ENCODE results near the gene GPRC5A.

GPRC5A gene

GRCh38 chr12:12936983-12937491, 45.7 kb downstream of the GPRC5A start:
- DNase-seq (ENCODE audit: extremely low read depth in 1 of 2, low read depth in 1 of 2) = no peak

- no peak for DNase-seq (ENCODE audit: extremely low read depth in 1 of 2, low read depth in 1 of 2)
These were observed 47.2 kb downstream of the GPRC5A start for GRCh38 chr12:12938541-12938940.

DNA sequence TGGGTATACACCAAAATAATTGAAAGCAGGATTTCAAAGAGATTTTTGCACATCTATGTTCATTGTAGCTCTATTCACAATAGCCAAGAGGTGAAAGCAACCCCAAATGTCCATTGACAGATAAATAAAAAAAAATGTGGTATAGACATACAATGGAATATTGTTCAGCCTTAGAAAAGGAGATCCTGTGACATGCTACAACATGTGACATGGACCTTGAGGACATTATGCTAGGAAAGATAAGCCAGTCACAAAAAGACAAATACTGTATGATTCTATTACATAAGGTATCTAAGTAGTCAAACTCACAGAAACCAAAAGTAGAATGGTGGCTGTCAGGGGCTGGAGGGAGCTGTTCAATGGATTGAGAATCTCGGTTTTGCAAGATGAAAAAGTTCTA, 48.5 kb downstream of the GPRC5A start:
- DNase-seq (ENCODE audit: extremely low read depth in 1 of 2, low read depth in 1 of 2) = no peak

- no peak for DNase-seq (ENCODE audit: extremely low read depth in 1 of 2, low read depth in 1 of 2)
These were observed 50.3 kb downstream of the GPRC5A start for GRCh38 chr12:12941450-12942350.

GRCh38 chr12:12943586-12944260, 52.4 kb downstream of the GPRC5A start:
- DNase-seq (ENCODE audit: extremely low read depth in 1 of 2, low read depth in 1 of 2) = no peak

DNA sequence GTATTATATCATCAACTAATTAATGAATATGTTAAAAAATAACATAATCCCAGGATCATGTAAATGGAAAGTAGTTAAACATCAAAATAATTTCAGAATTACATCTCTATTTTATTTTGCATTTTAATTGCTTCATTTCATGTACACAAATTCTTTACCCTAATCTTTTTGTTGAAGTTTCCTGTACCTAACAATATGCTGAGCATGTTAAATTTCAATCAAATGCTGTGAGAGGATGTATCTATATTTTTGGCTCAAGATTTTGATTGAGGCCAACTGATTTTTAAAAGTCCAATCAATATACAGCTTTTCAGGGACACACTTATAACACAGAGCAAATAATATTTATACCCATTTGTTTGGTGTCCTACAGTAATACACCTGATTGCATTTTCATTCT, 54.2 kb downstream of the GPRC5A start:
- DNase-seq (ENCODE audit: extremely low read depth in 1 of 2, low read depth in 1 of 2) = no peak

GRCh38 chr12:12946686-12947355, 55.5 kb downstream of the GPRC5A start:
- no peak for DNase-seq (ENCODE audit: extremely low read depth in 1 of 2, low read depth in 1 of 2)

DNA sequence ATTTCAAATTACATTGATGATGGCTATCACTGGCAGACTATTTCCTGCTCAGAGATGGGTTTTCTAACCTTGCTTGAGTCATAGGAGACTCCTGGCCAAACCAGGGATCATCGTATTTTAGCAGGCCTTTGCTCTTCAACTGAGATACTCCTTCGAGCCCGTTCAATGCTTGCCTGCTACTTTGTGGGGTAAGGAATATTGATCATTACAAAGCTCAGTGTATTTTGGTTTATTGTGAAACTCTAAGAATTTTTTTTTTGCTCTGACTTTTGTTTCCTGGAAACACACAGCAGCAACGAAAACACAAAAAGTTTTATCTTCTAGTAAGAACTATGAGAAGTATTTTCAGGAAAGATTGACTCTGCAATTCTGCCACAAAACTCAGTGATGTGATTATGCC, 56.5 kb downstream of the GPRC5A start:
- DNase-seq (ENCODE audit: extremely low read depth in 1 of 2, low read depth in 1 of 2) = no peak

DNA sequence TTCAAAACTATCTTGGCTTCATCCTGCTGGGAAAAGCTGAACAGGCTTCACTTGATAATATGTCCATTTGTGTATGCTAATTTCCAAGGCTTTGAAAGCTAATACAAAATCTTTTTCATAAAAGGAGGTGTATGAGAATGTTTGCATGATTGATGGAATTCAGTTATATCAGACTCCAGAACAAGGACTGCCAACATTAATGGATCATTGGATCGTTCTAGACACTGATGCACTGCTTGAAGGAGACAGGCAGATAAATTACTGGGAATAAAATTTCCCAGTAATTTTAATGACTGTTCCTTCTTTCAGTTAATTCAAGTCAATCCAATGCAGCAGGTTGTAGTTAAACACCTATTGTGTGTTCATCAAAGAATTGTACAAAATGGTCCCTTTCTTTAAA, 60.1 kb downstream of the GPRC5A start:
- no peak for DNase-seq (ENCODE audit: extremely low read depth in 1 of 2, low read depth in 1 of 2)

GRCh38 chr12:12952036-12952435, 60.7 kb downstream of the GPRC5A start, which contains the start of gene GPRC5D:
Gene GPRC5D, minus strand, starts transcription at chr12:12952170. Its CDS starts 1,786 bp downstream, at chr12:12950384.
- DNase-seq (ENCODE audit: extremely low read depth in 1 of 2, low read depth in 1 of 2) = no peak

DNA sequence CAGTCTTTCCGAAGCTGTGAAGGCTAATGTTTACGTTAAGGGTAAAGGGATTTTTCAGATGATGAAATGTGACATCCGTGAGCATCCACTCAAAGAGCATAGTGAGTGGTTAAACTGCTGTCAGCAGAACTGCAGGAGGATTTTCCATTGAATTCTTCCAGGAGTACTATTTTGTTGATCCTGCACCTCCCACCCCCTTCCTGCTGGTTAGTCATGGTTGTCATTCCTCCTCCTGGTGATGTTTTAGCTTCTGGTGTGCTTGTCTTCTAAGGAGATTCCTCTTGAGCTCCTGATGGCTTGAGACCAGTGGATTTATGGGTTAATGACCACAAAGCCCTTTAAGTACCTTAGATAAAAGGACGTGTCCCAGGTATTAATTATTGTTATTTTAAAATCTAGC, 63.0 kb downstream of the GPRC5A start:
- no peak for DNase-seq (ENCODE audit: extremely low read depth in 1 of 2, low read depth in 1 of 2)

DNA sequence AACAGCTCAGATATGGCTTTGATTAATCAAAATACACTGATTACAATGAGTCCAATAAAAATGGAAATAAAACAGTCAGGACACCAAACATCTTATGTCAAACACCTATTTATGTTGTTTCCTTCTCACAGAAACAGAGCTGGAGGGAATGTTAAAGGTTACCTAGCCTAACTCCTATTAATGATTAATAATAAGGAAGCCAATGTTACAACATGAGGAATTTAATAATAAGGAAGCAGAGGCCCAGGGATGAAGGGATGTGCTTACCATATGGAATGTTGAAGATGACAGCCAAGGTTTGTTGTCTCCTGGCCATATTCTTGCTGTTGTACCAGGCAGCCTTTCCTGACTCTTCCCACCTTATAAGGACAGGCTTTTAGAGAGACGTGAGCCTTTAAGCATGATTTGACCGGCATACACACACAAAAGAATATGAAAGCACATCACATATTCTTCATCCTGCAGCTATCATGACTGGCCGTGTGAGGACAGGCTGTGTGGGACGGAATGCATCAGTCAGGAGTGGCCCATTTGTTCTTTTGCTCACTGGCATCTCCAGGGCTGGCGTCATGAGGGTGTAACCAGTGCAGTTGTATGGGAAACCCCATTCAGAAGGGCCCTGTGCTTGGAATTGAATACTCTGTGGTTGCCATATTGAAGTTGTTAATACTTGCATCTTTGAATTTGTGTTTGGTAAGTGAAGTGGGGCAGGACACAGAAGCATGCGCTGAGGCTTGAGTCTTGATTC, 63.7 kb downstream of the GPRC5A start:
- DNase-seq (ENCODE audit: extremely low read depth in 1 of 2, low read depth in 1 of 2) = no peak

GRCh38 chr12:12958886-12959285, 67.5 kb downstream of the GPRC5A start:
- DNase-seq (ENCODE audit: extremely low read depth in 1 of 2, low read depth in 1 of 2) = no peak

- no peak for DNase-seq (ENCODE audit: extremely low read depth in 1 of 2, low read depth in 1 of 2)
These were observed 69.4 kb downstream of the GPRC5A start for GRCh38 chr12:12960639-12961209.

DNA sequence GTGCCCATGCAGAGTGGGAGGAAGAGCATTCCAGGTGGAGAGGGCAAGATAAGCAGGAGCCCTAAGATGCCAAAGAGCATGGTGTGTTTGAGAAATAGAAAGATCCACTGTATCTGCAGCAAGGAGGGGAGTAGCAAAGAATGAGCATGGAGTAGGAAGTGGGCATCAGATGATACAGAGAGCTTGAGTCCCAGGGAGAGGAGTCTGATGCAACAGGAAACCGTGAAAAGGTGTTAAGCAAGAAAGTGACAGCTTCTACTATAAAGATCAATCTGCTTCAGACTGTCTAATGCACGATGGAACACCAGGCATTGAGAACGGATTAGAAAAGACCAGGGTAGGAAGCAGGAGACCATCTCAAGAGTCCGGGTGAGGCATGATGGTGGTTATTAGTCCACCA, 72.9 kb downstream of the GPRC5A start:
- DNase-seq (ENCODE audit: extremely low read depth in 1 of 2, low read depth in 1 of 2) = no peak

DNA sequence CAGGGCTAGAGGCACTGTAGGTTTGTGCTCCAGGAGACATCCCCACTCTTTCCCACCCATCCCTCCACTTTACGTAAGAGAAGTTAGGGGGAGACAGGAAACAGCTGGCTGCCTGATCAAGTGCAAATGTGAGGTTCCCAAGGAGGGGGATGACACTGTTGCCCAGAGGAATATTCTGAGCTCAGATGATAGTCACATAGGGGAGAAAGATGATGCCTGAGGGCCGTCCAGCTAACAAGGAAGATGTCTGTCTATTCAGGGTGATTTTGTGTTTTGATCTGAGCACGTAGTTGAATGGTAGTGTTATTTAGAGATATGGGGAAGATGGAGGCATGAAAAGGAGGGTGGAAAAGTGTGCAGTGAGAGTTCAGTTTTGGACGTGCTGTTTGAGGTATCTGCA, 74.5 kb downstream of the GPRC5A start:
- no peak for DNase-seq (ENCODE audit: extremely low read depth in 1 of 2, low read depth in 1 of 2)

Data from activated CD8-positive, alpha-beta memory T cell treated with anti-CD3 and anti-CD28 coated beads for 1 hour (primary cell).